ENCODE measurements around the gene UPK3BL2.
"Not testable (repeated sequence)": the region's sequence is repeated elsewhere in the genome, so short reads cannot be mapped to it uniquely, and the experiment has no call there.

The UPK3BL2 gene

DNA sequence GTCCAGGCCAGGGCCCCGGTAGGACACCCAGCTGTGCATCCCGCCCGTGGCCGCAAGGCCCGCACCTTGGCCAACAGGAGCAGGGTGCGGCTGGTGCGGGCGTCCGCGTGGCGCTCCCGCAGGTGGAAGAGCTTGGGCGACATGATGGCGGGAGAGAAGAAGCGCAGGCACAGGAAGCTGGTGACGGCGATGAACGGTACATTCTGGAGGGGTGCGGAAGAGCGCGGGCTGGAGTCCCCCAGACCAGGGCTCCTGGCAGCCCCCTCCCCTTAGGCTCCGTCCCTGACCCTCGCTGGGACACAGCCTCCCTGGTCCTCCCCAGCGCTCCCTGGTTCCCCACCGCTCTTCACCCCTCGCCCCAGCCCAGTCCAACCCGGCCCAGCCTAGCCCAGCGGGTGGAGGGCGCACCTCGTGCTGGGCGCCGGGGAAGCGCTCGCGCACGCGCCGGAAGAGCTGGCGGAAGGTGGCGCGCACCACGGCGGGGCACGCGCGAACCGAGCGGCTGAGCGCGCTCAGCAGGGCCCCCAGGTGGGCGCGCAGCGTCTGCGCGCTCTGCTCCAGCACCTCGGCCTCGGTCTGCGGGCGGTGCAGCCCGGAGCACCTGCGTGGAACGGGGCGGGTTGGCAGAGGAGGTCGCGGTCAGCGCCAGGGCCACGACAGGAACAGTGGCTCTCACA lies 48.9 kb downstream of the UPK3BL2 start:
- not testable (repeated sequence) for DNase-seq (ENCODE audit: low read depth in 2 of 2)

DNA sequence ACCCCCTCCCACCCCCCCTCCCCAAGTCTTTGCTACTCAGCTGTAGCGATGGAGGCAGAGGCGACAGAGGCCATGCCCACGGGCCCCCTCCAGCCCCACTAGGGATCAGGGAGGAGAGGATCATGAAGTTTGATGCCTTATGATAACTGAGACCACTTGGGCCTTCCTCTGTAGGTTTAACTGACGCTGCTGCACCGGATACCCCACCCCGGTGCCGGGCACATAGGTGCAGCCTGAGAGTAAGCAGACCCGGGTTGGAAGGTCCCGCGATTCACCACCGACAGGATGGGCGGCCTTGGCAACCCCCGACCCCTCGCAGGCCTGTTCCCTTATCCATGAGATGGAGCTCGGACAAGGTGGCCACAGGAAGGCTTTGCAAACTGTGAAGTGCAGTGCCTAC lies 49.5 kb downstream of the UPK3BL2 start:
- not testable (repeated sequence) for DNase-seq (ENCODE audit: low read depth in 2 of 2)

DNA sequence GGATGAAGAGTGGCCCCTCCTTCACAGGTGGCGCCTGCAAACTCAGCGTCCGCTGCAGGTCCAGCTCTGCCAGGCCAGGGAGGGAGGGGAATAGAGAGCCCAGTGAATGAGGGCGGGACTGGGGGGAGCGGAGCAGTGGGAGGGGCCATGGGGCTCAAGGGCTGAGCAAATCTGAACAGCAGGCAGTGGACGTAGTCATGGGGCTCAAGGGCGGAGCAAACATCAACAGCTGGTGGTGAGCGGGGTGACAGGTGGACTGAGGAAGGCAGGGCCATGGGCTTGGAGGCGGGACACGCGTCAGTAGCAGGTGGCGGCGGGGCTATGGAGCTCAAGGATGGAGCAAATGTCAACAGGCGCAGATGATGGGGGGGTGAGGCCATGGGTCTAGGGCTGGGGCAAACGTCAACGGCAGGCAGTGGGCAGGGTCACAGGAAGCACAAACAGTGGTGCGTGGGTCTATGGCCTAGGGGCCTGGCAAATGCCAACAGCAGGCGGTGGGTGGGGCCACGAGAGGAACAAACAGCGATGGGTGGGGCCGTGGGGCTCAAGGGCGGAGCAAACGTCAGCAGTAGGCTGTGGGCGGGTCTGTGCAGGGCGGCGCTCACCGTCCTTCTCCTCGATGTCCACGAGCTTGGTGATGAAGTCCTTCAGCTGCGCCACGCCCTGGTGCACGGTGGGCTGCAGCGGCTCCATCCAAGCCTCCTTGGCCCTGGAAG lies 50.1 kb downstream of the UPK3BL2 start:
- not testable (repeated sequence) for DNase-seq (ENCODE audit: low read depth in 2 of 2)

DNA sequence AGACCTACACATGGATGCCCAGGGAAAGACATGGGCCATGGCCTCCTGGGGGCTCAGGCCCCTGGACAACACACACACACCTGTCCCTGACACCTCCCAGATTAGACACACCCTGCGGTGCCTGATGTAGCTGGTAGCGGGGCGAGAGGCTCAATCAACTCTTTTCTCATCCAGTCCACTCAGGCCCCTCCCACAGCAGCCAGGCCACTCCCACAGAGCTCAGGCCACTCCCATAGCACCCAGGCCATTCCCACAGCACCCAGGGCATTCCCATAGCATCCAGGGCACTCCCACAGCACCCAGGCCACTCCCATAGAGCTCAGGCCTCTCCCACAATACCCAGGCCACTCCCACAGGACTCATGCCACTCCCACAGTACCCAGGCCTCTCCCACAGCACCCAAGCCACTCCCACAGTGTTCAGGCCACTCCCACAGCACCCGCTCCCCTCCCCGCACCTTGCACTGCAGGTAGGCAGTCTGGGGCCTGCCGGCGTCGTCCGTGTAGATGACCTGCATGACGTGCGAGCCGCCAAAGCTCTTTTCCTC lies 52.9 kb downstream of the UPK3BL2 start:
- not testable (repeated sequence) for DNase-seq (ENCODE audit: low read depth in 2 of 2)

All from stimulated activated CD8-positive, alpha-beta memory T cell treated with anti-CD3 and anti-CD28 coated beads, Interleukin-2, amount 100 ng/mL, for 1 hour (primary cell).